Fibroblast of peridontal ligament (primary cell): ENCODE results near the gene C10orf143.
"Not testable (repeated sequence)": the region's sequence is repeated elsewhere in the genome, so short reads cannot be mapped to it uniquely, and the experiment has no call there.

ENCODE experiments used
- DNase-seq: peaks from one replicate; pipeline ENCODE4 v3.0.0-alpha.2; 2010; ENCODE audit errors: extremely low read depth

C10orf143 gene

DNA sequence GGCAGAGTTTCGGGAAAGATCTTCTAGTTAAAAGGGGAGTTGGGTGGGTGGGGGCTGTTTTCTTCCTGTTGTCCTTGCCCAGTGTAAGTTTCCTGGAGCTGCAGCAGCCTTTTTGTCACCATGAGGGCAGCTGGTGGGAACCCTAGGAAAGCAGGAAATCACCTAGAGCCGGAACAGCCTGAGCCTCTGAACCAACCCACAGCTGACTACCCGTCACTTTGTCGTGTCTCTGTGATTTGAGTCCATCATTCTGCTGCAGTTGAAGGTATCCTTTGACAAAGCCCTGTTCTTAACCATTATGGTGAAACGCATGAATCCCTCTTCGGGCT lies 1.2 kb upstream of the C10orf143 start:
- no peak for DNase-seq

DNA sequence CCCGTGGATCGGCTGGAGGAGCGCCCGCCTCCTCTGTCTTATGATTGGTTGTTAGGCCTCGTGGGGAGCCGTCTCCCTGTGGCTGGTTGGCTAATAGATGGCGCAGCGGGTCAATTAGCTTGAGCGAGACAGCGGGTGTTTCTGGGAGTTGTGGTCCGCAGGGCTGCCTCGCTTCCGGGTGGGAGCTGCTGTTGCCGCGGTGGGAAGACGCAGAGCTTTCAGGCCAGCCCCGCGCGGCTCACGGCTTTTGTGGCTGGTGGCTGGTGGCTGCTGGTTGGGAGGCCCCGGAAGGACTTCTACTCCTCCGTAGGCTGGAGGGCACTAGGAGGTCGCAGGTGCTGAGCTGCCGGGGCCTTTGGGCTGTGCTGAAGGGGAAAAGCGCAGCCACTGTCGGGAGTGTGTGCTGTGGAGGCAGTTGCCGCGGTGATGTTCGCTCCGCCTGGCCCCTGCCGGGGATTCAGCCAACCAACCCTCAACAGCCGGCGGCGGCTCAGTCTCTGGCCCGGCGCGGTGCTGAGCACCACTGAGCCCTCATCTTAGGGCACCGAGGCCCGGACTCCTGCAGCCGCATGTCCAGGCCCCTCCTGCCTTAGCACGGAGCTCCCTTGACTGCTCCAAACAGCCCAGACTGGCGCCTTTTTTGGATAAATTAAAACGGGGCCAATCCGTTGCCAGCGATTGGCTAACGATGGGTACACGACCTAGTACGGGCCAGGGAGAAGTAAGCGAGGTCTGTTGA lies 652 bp upstream of the C10orf143 start:
- peak; percentile 97 for DNase-seq

DNA sequence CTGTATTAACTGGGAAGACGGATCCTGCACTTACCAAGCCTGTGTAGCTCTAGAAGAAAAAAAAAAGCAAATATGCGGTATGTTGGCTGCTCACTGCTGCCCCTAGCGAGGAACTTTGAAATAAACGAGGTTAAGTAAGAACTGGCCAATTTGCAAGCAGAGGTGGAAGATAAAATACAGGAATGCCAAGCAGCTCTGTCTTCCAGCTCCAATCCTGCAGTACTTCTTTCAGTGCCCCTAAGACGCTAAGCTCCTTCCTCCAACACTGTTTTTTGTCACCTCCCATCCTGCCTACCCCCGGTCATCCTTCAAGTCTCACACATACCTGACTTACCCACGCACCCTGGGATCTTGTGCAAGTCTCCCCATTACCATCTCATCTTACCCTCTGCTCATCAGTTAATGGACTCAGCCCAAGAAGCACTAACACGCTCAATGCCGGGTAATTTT lies 809 bp downstream of the C10orf143 start:
- peak; percentile 95 for DNase-seq

DNA sequence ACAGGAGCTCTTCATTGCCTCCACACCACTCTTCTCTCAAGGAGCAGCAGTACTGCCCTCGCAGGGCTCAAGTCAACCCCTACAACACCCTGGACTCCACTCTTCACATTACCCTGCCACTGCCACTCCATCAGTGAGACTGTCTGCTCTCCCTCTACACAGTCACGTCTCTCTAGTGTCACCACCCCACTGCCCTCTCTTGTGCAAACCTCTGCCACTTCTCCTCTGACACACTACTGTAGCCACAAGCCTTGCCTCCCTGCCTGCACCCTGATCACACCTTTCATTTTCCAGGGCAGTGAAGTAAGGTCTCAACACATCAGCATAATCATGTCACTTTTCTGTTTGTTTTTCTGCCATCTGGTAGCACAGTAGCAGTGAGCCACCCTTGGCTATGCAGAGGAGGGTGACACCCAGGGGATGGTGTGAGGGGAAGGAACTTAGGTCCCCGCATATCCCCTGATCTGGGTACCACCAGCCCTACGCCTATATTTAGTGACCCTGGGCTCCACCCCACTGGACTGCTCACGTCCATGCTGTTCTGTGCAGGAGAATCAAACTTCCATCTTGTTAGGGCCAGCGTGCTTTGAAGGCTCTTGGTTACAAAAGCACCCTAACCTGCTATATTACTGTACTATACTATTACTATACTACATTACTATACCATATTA lies 1.6 kb downstream of the C10orf143 start:
- no peak for DNase-seq

DNA sequence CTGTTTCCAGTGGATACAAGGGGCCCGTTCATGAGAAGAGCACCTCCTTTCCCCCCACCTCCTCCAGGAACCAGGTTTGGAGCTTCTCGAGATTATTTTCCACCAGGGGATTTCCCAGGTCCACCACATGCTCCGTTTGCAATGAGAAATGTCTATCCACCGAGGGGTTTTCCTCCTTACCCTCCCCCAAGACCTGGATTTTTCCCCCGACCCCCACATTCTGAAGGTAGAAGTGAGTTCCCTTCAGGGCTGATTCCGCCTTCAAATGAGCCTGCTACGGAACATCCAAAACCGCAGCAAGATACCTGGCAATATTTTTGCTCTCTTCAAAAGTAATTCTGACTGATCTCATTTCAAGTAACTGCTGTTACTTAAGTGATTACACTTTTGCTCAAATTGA lies 2.5 kb downstream of the C10orf143 start:
- DNase-seq: not testable (repeated sequence)

DNA sequence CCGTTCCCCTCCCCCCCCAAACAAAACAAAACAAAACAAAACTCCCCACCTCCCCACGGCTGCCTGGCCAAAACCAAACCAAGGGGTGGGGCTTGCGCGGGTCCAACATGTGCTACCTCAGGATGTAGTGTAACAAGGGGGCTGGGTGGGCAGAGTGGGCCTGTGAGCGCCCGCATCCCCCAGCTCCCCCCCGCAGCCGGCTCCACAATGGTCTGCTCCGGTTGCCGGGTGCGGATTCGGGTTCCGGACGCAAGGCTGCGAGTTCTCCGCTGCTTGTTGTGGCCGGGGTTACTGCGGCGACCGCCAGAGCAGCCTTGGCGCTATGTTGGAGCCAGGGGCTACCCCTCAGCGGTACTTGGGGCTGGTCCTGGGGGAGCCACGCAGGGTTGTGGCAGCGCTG lies 4.9 kb downstream of the C10orf143 start:
- DNase-seq: no peak

DNA sequence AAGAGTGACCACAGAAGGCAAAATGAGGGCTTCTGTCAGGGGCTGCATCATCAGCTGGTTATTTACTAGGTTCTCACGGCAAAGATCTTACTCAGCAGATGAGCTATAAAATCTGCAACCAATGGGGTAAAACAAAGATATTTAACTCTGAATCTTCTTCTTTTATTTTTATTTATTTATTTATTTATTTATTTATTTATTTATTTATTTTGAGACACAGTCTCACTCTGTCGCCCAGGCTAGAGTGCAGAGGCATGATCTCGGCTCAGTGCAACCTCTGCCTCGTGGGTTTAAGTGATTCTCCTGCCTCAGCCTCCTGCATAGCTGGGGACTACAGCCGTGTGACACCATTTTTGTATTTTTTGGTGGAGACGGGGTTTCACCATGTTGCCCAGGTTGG lies 11.3 kb downstream of the C10orf143 start:
- no peak for DNase-seq

DNA sequence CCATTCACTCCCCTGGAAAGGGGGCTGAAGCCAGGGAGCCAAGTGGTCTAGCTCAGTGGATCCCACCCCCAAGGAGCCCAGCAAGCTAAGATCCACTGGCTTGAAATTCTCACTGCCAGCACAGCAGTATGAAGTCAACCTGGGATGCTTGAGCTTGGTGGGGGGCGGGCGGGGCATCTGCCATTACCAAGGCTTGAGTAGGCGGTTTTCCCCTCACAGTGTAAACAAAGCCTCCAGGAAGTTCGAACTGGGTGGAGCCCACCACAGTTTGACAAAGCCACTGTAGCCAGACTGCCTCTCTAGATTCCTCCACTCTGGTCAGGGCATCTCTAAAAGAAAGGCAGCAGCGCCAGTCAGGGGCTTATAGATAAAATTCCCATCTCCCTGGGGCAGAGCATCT lies 20.1 kb downstream of the C10orf143 start:
- not testable (repeated sequence) for DNase-seq

DNA sequence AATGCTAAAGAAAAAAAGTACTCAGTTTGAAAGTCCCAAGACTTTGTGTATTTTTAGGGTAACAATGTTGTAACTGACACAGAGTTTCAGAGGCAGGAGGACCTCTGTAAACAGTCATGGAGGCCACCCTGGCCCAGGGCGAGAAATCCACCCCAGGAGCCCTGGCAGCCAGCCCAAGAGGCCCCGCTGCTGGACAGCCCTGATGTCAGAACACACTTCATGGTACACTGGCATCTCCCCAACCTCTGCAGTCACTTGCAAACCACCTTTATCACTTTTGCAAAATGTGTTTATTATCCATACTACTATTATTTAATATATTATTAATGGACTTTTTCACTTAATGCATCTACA lies 30.2 kb downstream of the C10orf143 start:
- no peak for DNase-seq

DNA sequence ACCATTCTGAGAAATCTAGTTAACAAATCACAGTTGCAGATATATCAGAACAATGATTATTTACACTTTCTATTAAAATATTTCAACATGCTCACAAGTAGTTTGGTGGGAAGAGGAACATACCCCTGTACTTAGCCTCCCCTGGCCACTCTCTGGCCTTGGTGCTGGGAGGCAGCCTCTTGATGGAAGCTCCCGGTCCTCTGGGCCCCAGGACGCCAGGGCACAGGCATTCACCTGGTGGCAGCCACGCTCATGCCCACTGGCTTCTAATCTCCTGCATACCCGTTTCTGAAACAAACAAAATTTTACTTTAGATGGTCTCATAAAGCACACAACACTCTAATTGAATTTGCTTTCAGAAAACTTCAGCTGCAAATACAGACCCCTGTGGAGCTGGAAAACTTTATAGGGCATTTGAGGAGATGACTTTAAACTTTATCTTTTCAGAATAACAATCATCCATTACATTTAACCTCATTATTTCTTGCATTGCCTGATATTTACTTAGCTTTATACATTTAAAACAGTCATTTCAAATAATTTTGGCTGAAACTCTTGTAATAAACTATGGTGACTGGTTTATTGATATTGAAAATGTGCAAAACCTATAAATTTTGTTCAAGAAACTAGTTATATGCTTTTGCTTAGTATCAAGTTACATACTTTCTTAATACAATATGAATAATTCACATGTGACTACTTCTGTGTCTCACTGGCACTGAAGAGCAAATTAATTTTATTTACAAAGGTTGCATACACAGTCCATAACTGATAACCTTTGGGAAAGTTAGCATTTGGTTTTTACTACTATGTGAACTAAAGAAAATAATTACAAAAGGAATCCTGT lies 30.8 kb downstream of the C10orf143 start:
- peak; percentile 6 for DNase-seq

DNA sequence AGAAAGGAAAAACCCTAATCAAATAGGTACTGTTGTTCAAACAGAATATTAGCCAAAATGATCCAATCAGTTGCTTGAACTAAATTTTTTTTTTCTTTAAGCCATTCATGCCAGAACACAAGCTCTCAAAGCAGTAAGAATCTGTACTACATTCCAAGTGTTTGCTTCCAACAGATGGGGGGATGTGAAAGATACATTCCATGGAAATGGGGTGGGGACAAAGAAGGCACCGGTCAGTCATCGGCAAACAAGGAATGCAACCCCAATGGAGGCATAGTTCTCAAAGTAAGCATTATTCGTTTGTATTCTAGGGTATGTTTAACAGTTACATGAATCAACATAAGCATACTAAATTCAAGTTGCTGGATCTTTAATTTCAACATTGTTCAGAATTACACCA lies 32.5 kb downstream of the C10orf143 start:
- DNase-seq: no peak

DNA sequence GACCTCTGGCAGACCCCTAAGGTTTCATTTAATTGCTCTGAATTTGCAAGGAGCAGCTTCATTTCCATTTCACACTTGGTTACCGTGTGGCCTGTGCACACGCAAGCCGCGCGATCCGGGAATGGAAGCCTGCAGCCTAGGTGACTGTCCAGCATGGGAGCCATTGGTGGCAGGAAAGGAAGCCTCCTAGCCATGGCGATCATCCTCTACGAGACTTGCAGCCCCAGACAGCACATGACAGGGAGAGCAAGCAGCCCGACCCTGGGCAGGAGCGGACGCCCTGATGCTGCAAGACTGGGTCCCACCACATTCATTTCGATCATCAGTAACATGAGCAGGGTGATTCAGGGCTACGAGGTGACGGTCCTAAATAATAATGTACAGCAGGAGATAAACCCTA lies 33.9 kb downstream of the C10orf143 start:
- no peak for DNase-seq

DNA sequence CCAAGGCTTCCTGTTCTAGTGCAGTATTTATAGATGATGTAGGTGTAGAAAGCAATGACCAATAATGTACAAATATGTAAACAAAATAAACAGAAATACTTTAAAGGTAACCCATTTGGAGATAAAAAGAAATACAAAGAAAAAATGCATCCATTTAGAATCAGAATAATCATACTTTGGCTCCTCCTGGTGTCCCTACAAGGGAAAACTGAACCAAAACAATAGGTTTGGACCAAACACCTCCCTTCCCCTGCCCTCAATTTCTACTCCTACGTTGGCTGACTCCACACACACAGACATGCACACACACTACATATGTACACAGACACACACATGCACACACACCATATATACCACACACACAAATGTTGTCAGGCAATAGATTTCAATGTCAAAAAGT lies 36.0 kb downstream of the C10orf143 start:
- peak; percentile 48 for DNase-seq

DNA sequence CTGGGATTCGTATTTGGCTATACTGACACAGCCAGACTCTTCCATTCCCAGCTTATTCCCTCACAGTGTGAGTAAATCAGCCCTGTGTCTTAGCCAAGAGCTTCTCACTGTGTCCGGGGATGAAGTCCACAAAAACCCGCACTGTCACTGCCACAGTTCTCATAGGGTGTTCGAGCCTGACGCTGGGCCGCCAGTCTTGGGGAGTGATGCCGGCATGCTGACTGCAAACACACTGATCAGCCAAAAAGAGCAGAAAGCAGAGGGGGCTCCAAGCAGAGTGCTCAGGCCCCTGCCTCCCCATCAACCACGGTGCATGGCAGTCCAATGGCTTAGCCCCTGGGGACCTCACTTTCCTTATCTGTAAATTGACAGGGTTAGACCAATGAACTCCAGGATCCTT lies 36.7 kb downstream of the C10orf143 start:
- DNase-seq: no peak

DNA sequence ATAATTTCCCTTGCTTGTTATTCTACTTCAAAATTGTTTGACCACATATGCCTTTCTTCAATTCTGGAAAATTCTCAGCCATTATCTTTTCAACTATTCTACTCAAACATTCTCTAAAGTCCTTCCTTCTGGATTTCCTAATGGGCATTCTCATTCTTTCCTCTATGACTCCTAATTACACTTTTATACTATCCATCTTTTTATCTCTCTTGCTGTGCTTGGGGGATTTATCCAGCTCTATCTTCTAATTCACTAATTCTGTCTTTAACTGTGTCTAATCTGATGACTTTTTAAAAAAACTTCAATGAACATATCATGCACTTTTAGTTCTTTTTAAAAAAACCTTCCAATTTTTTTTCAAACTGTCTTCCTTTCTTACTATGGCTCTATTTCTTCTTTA lies 38.4 kb downstream of the C10orf143 start:
- no peak for DNase-seq

DNA sequence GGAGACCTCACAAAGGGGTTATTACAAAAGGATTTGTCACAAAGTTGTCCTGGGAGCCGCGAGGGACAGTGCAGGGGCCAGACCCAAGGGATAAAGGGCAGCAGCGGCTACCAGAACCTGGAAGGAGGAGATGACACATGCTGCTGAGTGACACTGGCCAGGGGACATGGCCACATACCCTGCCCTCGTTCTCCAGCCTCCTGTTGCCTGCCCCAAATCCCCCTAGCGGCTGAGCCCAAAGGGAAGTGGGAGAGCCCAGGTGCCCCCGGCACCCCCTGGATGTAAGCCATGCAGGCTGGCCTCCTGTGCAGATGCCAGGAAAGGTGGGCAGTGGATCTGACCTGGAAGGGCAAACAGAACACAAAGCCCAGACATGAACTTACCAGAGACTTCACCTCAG lies 42.7 kb downstream of the C10orf143 start:
- DNase-seq: no peak

DNA sequence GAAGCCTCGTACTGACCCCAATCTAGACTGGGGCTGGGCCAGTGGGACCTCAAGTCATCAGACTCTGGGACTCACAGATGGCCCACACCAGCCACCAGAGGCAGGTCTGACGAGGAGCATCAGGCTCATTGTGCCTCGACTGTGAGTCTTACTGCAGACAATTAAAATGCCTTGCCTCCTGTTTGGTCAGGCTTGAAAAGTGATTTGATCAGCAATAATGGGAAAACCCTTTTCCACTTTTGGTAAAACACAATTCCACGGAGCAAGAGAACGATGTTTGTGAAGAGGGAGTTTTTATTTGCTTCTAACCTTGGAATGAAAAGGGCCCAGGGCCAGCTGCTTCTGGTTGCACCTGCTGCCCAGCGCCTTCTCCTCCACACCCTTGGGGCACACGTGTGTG lies 43.9 kb downstream of the C10orf143 start:
- DNase-seq: no peak

DNA sequence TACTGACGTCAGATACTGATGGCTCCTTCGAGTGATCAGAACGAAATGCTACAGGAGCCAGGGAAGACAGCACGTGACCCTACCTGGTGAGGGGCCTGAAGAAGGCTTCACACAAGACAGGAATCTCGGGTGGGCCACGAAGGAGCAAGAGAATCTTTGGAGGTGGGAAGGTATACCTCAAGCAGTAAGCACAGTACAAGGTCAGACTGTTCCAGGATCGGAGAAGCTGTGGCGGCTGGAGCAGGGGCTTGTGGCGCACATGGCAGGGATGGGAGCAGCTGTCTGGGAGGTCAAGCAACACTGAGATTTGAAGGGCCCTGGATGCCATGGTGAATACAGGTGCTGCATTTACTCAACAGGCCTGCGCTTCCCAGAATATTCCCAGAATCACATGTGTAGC lies 45.4 kb downstream of the C10orf143 start:
- no peak for DNase-seq

DNA sequence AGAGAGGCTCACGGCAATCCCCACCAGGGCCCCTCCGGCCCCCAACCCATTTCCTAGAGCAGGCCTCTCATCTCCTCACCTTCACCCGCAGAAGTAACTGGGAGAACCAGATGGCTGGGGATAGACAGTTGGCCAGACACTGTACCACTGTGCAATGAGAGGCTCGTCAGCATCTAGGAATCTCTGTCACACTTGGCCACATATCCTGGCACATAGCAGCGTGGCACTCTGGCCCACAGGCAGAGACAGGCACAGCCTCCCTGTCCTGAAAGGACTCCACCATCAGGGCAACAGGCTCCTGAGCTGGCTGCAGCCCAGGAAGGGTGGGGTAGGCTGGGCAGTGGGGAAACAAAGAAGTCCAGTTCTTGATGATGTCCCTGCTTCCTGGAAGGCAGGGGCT lies 45.8 kb downstream of the C10orf143 start:
- DNase-seq: no peak

DNA sequence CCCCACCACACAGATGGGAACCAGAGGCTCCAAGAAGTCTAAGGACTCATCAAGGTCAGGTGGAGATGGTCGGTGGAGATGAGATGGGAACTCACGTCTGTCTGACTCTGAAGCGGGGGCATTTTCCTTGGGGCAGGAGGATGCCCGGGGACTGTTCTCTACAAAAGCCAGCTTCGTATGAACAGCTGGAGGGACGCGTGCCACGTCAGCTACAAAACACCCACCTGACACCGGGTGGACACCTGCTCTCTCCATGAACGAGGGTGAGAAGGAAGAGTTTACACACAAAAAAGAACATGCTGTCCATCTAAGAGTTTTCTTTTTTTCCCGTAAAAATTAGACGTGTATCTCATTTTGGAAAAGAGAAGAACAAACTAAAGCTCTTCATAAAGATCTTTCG lies 47.7 kb downstream of the C10orf143 start:
- DNase-seq: no peak

DNA sequence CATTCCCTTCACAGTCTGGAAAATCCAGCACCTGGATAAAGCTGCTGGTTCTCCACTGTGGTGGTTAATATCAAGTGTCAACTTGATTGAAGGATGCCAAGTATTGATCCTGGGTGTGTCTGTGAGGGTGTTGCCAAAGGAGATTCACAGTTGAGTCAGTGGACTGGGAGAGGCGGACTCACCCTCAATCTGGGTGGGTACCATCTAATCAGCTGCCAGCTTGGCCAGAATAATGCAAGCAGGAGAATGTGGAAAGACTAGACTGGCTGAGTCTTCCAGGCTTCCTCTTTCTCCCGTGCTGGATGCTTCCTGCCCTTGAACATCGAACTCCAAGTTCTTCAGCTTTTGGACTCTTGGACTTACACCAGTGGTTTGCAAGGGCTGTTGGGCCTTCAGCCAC lies 48.4 kb downstream of the C10orf143 start:
- no peak for DNase-seq

DNA sequence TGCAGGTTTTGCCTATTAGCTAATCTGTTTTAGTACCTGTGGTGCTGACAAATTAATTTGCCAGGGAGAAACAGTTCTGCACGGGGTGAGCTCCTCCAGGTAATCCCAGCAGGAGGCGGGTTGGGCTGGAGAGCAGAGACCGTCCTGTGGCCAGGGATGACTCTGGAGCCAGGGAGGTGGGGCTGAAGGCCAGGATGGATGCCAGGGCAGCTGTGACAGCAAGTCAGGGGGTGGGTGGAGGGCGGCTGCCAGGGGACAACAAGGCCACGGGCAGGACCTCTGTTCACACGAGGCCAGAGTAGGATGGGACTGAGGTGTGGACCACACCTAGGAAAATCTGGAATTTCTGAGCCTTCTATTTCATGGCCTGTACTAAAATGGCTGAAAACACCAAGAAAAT lies 48.9 kb downstream of the C10orf143 start:
- DNase-seq: no peak

DNA sequence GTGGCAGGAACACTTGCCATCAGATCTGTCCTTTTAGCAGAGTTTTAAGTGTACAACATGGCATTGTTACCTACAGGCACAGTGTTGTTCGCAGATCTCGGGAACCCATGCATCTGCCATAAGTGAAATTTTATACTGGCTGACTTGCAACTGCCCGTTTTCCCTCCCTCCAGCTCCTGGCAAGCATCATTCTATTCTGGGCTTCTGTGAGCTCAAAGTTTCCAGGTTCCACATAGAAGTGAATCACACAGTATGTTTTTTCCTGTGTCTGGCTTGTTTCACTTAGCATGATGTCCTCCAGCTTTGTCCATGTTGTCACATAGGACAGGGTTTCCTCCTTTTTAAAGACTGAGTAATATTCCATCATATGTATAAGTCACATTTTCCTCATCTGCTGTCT lies 56.6 kb downstream of the C10orf143 start:
- DNase-seq: peak; percentile 59
